Epithelial cell of prostate (primary cell): Measurements from ENCODE around the gene EPHA3.

Experiments
- DNase-seq: peaks from one replicate; pipeline ENCODE4 v3.0.0-alpha.2; 2011; ENCODE audit warnings: low read depth, low spot score
- H3K27ac ChIP-seq: fragments of 450-650 bp; 2 replicates; pipeline ENCODE4 v1.5.1; 2017; ENCODE audit warnings: mild to moderate bottlenecking

Gene EPHA3

GRCh38 chr3:89139870-89140269 lies 32.4 kb downstream of the EPHA3 start:
- DNase-seq, result no peak
- no peak overlapping the region for H3K27ac ChIP-seq

- H3K27ac ChIP-seq, result no peak overlapping the region
- DNase-seq, result no peak
These were observed 36.7 kb downstream of the EPHA3 start for GRCh38 chr3:89144080-89144479.

- DNase-seq, result peak; percentile 69
- H3K27ac ChIP-seq, result peak overlapping the region; percentile 51
These were observed 38.6 kb downstream of the EPHA3 start for GRCh38 chr3:89145995-89146394.

DNA sequence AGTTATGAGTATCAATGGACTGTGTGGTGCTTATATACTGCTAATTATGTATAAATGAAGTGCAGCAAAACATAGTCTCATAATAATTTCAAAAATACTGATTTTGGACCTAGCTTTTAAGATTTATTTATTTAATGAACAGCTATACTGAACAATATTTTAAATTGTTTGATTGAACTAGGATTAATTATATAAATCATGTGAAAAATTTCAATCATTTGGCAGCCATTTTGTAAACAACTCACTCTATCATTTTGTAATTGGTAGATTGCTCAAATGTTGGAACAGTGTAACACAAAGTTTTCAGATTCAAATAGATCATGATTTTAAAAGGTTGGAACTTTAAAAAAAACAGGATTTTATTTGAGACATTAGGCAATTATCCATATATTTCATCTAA lies 47.0 kb downstream of the EPHA3 start:
- no peak for DNase-seq

GRCh38 chr3:89155811-89156210 lies 48.4 kb downstream of the EPHA3 start:
- DNase-seq, result no peak
- no peak overlapping the region for H3K27ac ChIP-seq

More for the DNA sequence above, 47.0 kb downstream of the EPHA3 start:
- no peak overlapping the region for H3K27ac ChIP-seq

DNA sequence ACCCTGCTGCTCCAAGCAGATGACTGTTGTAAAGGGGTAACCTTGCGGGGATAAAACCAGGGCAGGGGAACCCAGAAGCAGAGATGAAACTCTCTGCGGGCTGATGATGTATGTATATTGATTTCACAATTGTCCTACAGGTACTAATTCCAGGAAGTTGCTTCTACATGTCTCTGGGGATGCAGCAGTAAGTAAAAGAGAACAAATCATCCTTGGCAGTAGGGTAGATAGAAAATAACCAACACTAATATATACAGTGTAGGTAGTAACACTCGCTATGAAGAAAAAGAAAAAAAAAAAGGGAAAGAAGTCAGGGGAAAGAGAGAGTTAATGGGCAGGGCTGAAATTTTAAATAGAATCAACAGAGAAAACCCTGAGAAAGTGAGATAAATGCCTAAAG lies 50.2 kb downstream of the EPHA3 start:
- H3K27ac ChIP-seq, result no peak overlapping the region
- DNase-seq, result no peak

GRCh38 chr3:89159605-89160004 lies 52.2 kb downstream of the EPHA3 start:
- no peak for DNase-seq
- no peak overlapping the region for H3K27ac ChIP-seq

GRCh38 chr3:89164774-89165173 lies 57.4 kb downstream of the EPHA3 start:
- no peak overlapping the region for H3K27ac ChIP-seq

GRCh38 chr3:89165636-89166263 lies 58.3 kb downstream of the EPHA3 start:
- H3K27ac ChIP-seq, result no peak overlapping the region
- no peak for DNase-seq

More at GRCh38 chr3:89164774-89165173, 57.4 kb downstream of the EPHA3 start:
- no peak for DNase-seq

DNA sequence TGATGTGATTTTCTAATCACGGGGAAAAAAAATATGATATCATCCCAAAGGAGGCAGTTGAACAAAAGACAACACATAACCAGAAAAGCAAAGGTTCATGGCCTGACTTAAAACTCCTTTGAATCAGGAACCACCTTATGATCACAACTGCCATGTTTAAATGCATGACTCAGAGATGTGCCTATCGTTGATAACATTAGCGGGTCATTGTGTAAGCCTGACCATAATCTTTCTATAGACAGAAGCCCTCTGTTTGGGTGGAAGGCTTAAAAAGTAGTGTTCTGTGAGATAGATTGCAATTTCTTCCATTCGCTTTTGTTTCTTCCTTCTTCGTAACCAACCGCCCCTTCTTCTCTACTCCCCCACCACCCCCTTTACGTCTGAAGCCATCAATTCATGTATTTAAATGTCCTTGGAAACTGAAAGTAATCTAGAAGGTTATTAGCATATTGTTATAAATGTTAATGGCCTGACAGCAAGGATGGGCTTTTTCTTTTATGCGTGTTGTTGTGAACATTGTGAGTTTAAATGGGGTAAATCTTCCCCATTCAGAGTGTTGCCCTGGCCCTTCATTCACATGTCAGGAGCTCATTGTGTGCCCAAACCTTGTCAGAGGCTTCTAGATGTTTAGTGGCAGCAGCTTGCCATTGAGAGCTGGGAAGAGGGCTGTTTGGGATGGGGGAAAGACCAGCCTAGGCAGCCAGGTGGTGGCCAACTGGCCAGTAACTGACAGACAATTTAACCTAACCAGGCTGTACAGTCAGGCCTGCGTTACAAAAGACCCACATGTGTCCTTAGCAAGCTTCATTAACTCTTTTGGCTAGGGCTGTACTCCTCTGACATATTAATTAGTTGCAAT lies 64.5 kb downstream of the EPHA3 start:
- no peak for DNase-seq
- no peak overlapping the region for H3K27ac ChIP-seq

- H3K27ac ChIP-seq, result no peak overlapping the region
- DNase-seq, result no peak
These were observed 66.1 kb downstream of the EPHA3 start for GRCh38 chr3:89173546-89173945.

DNA sequence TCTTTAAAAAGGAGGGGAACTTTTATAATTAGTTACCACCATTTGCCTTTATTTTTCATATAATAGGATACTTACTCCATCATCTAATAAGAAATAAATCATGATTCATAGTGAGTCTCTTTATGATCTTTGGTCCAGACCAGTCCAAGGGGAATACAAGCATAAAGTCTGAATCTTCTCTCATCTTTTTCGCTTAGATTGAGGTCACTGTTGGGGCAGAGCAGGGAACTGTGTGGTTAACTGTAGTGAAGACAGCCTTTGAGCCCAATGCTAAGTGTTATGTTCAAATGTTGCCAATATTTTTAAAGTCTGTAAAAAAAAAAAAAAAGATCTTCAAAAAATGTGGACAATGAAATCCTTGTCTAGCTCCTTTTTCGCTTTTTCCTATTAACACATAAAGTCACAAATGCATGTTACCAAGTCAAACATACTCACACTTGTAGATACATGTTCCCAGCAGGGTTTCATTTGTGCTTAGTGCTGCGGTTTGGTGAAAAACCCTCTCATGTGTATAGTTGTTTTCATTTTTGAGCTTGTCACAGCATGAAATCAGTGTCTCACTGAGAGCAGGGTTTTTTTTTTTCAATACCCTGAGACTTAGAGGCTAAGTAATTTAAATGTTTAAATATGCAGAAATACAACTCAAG lies 72.1 kb downstream of the EPHA3 start:
- DNase-seq, result peak; percentile 82
- H3K27ac ChIP-seq, result peak overlapping the region; percentile 64

- DNase-seq, result no peak
- H3K27ac ChIP-seq, result peak overlapping the region; percentile 64
These were observed 72.9 kb downstream of the EPHA3 start for GRCh38 chr3:89180334-89180733.

- H3K27ac ChIP-seq, result no peak overlapping the region
- no peak for DNase-seq
These were observed 74.6 kb downstream of the EPHA3 start for GRCh38 chr3:89182056-89182455.

DNA sequence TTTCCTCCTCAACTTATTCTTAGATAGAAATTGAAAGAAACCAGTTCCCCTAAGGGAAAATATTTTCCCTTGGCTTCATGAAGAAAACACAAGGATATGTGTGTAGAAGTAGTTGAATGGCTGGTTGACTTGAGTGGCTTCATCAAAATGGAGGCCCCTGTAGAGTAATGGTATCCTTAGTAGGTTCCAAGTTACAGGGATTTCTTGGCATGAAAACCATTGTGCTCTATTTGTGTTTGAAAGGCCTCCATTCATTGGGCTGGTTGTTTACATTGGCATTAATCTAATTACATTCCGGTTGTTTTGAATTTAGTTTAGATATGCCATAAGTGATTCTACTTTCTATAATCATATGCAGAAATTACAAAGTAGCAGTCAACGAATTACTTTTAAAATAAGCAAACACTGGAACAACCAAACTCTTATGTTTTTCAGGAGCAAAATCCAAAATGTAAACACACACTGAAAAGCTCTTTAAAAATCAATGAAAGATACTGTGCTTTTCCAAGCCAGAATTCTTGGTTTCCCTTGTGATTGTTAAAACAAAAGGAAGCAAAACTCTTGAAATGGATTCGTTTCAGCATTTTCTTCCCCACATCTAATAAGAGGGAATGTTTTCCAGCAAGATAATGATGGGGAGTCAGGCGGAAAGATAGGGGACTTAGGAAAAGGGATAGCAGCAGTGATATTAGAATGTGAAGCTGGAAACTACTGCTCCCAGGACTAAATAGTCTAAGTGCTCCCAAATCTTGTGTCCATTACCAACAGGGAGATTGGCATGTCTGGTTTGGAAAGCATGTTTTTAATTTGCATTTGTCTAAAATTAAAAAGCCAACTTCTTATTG lies 77.0 kb downstream of the EPHA3 start:
- no peak overlapping the region for H3K27ac ChIP-seq

DNA sequence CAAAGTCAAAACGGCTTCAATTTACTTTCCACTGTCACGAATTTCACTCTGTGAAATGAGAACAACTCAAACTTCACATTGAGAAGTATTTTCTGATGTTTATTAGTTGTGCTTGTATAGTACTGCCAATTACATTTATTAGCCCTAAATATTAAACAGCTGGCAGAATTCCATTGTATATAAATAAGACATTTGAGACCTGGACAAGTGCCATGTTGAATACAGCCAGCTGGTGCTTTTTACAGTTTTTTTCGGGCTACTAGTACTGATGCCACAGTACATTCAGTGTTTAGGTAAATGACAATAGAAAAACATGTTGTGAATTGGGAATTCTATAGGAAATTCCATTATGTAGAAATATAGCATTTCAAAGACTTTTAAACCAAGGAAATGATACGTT lies 79.0 kb downstream of the EPHA3 start:
- no peak for DNase-seq
- no peak overlapping the region for H3K27ac ChIP-seq

More for the DNA sequence above, 77.0 kb downstream of the EPHA3 start:
- no peak for DNase-seq

GRCh38 chr3:89198591-89198990 lies 91.2 kb downstream of the EPHA3 start:
- no peak for DNase-seq
- H3K27ac ChIP-seq, result no peak overlapping the region

DNA sequence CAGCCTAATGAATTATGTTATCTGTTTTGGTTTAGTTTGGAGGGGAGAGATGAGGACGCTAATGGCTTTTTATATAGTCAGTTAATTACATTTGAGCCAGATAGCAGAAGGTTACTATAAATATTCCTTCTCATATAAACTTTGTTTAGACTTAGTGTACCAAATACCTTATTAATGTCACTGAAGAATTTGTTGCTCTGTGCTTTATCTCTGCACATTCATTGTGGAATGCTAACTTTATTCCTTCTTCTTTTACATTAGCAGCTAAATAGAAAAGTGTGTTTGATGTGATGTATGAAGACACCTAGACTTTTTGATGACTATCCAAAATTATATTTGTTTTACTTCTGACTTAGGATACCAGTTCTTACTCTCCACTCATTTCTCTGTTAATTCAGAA lies 105.2 kb downstream of the EPHA3 start:
- H3K27ac ChIP-seq, result no peak overlapping the region
- DNase-seq, result no peak

- no peak for DNase-seq
- no peak overlapping the region for H3K27ac ChIP-seq
These were observed 108.8 kb downstream of the EPHA3 start for GRCh38 chr3:89216016-89216739.
